ENCODE results near the gene UBE2S.
A peak's percentile ranks its signal among the peaks of the same experiment; 100 is the strongest.
"Not testable (repeated sequence)": the region's sequence is repeated elsewhere in the genome, so short reads cannot be mapped to it uniquely, and the experiment has no call there.

The UBE2S gene

GRCh38 chr19:55402509-55402908, 5.1 kb downstream of the UBE2S start:
- TF ChIP-seq CTCF (conservative IDR thresholded peaks at IDR 0.05; ENCODE audit: low read depth, low read length), result no peak

GRCh38 chr19:55401390-55401789, 6.2 kb downstream of the UBE2S start:
- not testable (repeated sequence) for H3K4me3 ChIP-seq (ENCODE audit: low read depth, low read length); DNase-seq (ENCODE audit: low read depth)

More at GRCh38 chr19:55402509-55402908, 5.1 kb downstream of the UBE2S start:
- no peak overlapping the region for H3K4me3 ChIP-seq (ENCODE audit: low read depth, low read length)
- no peak for DNase-seq (ENCODE audit: low read depth)

GRCh38 chr19:55400281-55401087, 7.1 kb downstream of the UBE2S start:
- no peak for DNase-seq (ENCODE audit: low read depth)
- H3K4me3 ChIP-seq (ENCODE audit: low read depth, low read length), result no peak overlapping the region
- no peak for TF ChIP-seq CTCF (conservative IDR thresholded peaks at IDR 0.05; ENCODE audit: low read depth, low read length)

- no peak for TF ChIP-seq CTCF (conservative IDR thresholded peaks at IDR 0.05; ENCODE audit: low read depth, low read length)
- no peak for DNase-seq (ENCODE audit: low read depth)
- H3K4me3 ChIP-seq (ENCODE audit: low read depth, low read length), result no peak overlapping the region
Observed at GRCh38 chr19:55398200-55398925, 9.2 kb downstream of the UBE2S start.

GRCh38 chr19:55392820-55393761, 14.5 kb downstream of the UBE2S start:
- TF ChIP-seq CTCF (conservative IDR thresholded peaks at IDR 0.05; ENCODE audit: low read depth, low read length), result no peak
- no peak for DNase-seq (ENCODE audit: low read depth)
- no peak overlapping the region for H3K4me3 ChIP-seq (ENCODE audit: low read depth, low read length)

- no peak overlapping the region for H3K4me3 ChIP-seq (ENCODE audit: low read depth, low read length)
- no peak for TF ChIP-seq CTCF (conservative IDR thresholded peaks at IDR 0.05; ENCODE audit: low read depth, low read length)
- DNase-seq (ENCODE audit: low read depth), result peak; percentile 63
Observed at GRCh38 chr19:55391702-55392615, 15.6 kb downstream of the UBE2S start.
